HepG2 (cell line): Measurements from ENCODE around the gene SPATA32. TPM values are rescaled to one million over a fixed set of nuclear protein-coding genes. Genes with fewer than 3 reads are reported as not detected.

Source experiments
- LCORL ChIP-seq, 2 experiments: fragments of 450-650 bp in 1 of 2; sonication (generic) in 1 of 2; formaldehyde crosslinking in 1 of 2; IDR thresholded peaks; 2 replicates each; pipeline versions ENCODE4 v1.5.0 to v1.6.1; 2017 to 2020; ENCODE audit warnings: antibody characterized with exemption in 1 of 2, missing genetic modification reagents in 1 of 2
- SMC3 ChIP-seq: IDR thresholded peaks from 2 replicates; pipeline ENCODE4 v1.6.1; 2011; ENCODE audit warnings: low read length, improper control_type of control experiment
- THAP9 ChIP-seq: sonication (generic); formaldehyde crosslinking; IDR thresholded peaks from 2 replicates; pipeline ENCODE4; 2020; ENCODE audit warnings: missing genetic modification reagents, mild to moderate bottlenecking, borderline replicate concordance
- UBTF ChIP-seq: sonication (generic); formaldehyde crosslinking; IDR thresholded peaks from 2 replicates; pipeline ENCODE4 v1.4.0; 2020; ENCODE audit warnings: mild to moderate bottlenecking, missing genetic modification reagents
- ZFP36L1 ChIP-seq: sonication (generic); formaldehyde crosslinking; IDR thresholded peaks from 2 replicates; pipeline ENCODE4 v1.8.0; 2022; ENCODE audit warnings: mild to moderate bottlenecking, missing genetic modification reagents, moderate library complexity
- ZNF83 ChIP-seq: sonication (generic); formaldehyde crosslinking; IDR thresholded peaks from 2 replicates; pipeline ENCODE4 v1.4.0; 2020; ENCODE audit warnings: missing genetic modification reagents, mild to moderate bottlenecking, borderline replicate concordance
- polyA plus RNA-seq, 8 experiments: library from polyadenylated mRNA; depleted of rRNA in 3 of 8; stranded (reverse) in 7 of 8; unstranded in 1 of 8; fragments of >200 nt; fragmentation: Illumina TruSeq in 4 of 8; extraction: Trizol in 4 of 8; gene quantifications; 2 replicates each; pipeline versions ENCODE4 v1.2.1 to v1.2.3, GENCODE V29; 2011 to 2016; ENCODE audit warnings: low read depth in 4 of 8, missing spikeins in 1 of 8, mixed read lengths in 1 of 8; ENCODE audit not compliant: insufficient read depth in 1 of 8
- total RNA-seq, 5 experiments: library from RNA; depleted of rRNA; stranded (reverse); fragments of >200 nt; fragmentation: Illumina TruSeq; extraction: Trizol; gene quantifications; 2 replicates each; pipeline ENCODE4 v1.2.3, GENCODE V29; 2016; ENCODE audit warnings: low read depth in 1 of 5
- TF ChIP-seq, protein P1 (sequence below): sonication (generic); formaldehyde crosslinking; IDR thresholded peaks from 2 replicates; pipeline ENCODE4 v1.5.1; 2020; ENCODE audit warnings: mild to moderate bottlenecking, moderate library complexity, missing genetic modification reagents

Gene SPATA32
- total and polyA plus RNA-seq, 2 of the 13 experiments (the other 11 are each of a cell fraction or from before 2014, with no cell fraction given): not detected

GRCh38 chr17:45234641-45235415 lies 27.1 kb downstream of the SPATA32 start (continued):
- TF ChIP-seq ZNF83 (peak; percentile 80; the same call in 1 of the 2 replicates), UBTF (CRISPR knock-in tag) (0 out of 2 replicates have a peak, but pooled peaks have one; percentile 25), SMC3 (peak; percentile 44; the same call in 1 of the 2 replicates), THAP9 (CRISPR knock-in tag) (peak; percentile 58; the same call in 1 of the 2 replicates), LCORL (IDR thresholded peaks at IDR 0.05) (no peak), LCORL (CRISPR knock-in tag; IDR thresholded peaks at IDR 0.05) (no peak), ZFP36L1 (CRISPR knock-in tag) (no peak)
- TF ChIP-seq, protein P1, sequence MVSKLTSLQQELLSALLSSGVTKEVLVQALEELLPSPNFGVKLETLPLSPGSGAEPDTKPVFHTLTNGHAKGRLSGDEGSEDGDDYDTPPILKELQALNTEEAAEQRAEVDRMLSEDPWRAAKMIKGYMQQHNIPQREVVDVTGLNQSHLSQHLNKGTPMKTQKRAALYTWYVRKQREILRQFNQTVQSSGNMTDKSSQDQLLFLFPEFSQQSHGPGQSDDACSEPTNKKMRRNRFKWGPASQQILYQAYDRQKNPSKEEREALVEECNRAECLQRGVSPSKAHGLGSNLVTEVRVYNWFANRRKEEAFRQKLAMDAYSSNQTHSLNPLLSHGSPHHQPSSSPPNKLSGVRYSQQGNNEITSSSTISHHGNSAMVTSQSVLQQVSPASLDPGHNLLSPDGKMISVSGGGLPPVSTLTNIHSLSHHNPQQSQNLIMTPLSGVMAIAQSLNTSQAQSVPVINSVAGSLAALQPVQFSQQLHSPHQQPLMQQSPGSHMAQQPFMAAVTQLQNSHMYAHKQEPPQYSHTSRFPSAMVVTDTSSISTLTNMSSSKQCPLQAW (CRISPR knock-in tag): no peak
